ENCODE data around the gene C10orf90. TPM values are rescaled to one million over a fixed set of nuclear protein-coding genes. Genes with fewer than 3 reads are reported as not detected.

The C10orf90 gene
- total RNA-seq, 1 experiment from 2014 or later: not detected

- Mint-ChIP-seq H3K27ac (no peak overlapping the region), H3K4me3 (no peak overlapping the region), H3K9me3 (peaks cover 19 to 24% of the 10 kb centered on the region in 2 experiments), H3K27me3 (ENCODE audit: low read depth) (peaks cover 13% of the 10 kb centered on the region), H3K36me3 (ENCODE audit: insufficient read depth in 1 of 3, low read depth in 3 of 3) (peaks cover 8 to 18% (median 11%) of the 10 kb centered on the region in 3 experiments), H3K4me1 (peaks cover 27 to 36% of the 10 kb centered on the region in 2 experiments)
- H4K91ac ChIP-seq (ENCODE audit: insufficient read length, low read depth, low read length): no peak overlapping the region
- H4K20me1 ChIP-seq (ENCODE audit: control insufficient read depth, insufficient read depth, insufficient read length): no peaks in the 10 kb centered on the region
- H2BK15ac ChIP-seq (ENCODE audit: low read depth, low read length): no peak overlapping the region
- H3K4me2 ChIP-seq (ENCODE audit: insufficient read depth, insufficient read length, low read length): no peak overlapping the region
- H2BK12ac ChIP-seq (ENCODE audit: insufficient read length, low read depth, low read length): no peak overlapping the region
- no peak for DNase-seq
- no peak overlapping the region for H4K5ac ChIP-seq (ENCODE audit: insufficient read length, low read depth, low read length)
- no peaks in the 10 kb centered on the region; the same call in 1 of the 2 replicates for H3K4me1 ChIP-seq (ENCODE audit: insufficient read depth, low read length)
- TF ChIP-seq CTCF (conservative IDR thresholded peaks at IDR 0.05): no peak
- no peak overlapping the region for H2BK120ac ChIP-seq (ENCODE audit: low read depth, low read length, poor library complexity, severe bottlenecking)
- H3K18ac ChIP-seq (ENCODE audit: insufficient read length, low read depth, low read length): no peak overlapping the region
- no peaks in the 10 kb centered on the region for H3K27me3 ChIP-seq (ENCODE audit: insufficient read depth, low read length)
- H3K14ac ChIP-seq (ENCODE audit: insufficient read depth, low read length): no peak overlapping the region
- H3K23ac ChIP-seq (ENCODE audit: insufficient read length, low read depth, low read length): no peak overlapping the region
- H3K9ac ChIP-seq (ENCODE audit: extremely low read depth, insufficient read length, low read length): no peak overlapping the region
- H3K79me1 ChIP-seq (ENCODE audit: insufficient read depth, low read depth, low read length, poor library complexity, severe bottlenecking): no peaks in the 10 kb centered on the region
- H3T11ph ChIP-seq (ENCODE audit: low read length): no peak overlapping the region
- no CpG with 5 or more reads among the region's 3 CpGs for WGBS (ENCODE audit: extremely low coverage, insufficient read length, low lambda C conversion rate)
- no peaks in the 10 kb centered on the region for H3K79me2 ChIP-seq (ENCODE audit: insufficient read depth, low read length)
- no peak overlapping the region for H3K56ac ChIP-seq (ENCODE audit: insufficient read length, low read depth, low read length)
- no peak overlapping the region for H2AFZ ChIP-seq (ENCODE audit: low read length)
- peaks cover 6% of the 10 kb centered on the region for H3K9me3 ChIP-seq (ENCODE audit: control insufficient read depth, low read depth, low read length)
- H3K23me2 ChIP-seq (ENCODE audit: insufficient read length, low read depth, low read length, poor library complexity, severe bottlenecking): no peaks in the 10 kb centered on the region
- no peak overlapping the region for H4K8ac ChIP-seq (replicated peaks; ENCODE audit: insufficient read length, low read depth, low read length)
- H2BK5ac ChIP-seq (ENCODE audit: insufficient read length, low read length): no peak overlapping the region
- H3K27ac ChIP-seq (ENCODE audit: insufficient read length, low read depth, low read length): no peak overlapping the region
- no peak overlapping the region for H3K4ac ChIP-seq (ENCODE audit: low read depth, low read length)
- H2AK5ac ChIP-seq (ENCODE audit: insufficient read length, low read length): no peak overlapping the region
- H2BK20ac ChIP-seq (ENCODE audit: low read depth, low read length, poor library complexity, severe bottlenecking): no peak overlapping the region
Measured at GRCh38 chr10:126563361-126563760, 107.1 kb downstream of the C10orf90 start.

Data from H9 (cell line).